ENCODE results near the gene HDAC11.
"Not testable (repeated sequence)": the region's sequence is repeated elsewhere in the genome, so short reads cannot be mapped to it uniquely, and the experiment has no call there.

HDAC11 gene

DNA sequence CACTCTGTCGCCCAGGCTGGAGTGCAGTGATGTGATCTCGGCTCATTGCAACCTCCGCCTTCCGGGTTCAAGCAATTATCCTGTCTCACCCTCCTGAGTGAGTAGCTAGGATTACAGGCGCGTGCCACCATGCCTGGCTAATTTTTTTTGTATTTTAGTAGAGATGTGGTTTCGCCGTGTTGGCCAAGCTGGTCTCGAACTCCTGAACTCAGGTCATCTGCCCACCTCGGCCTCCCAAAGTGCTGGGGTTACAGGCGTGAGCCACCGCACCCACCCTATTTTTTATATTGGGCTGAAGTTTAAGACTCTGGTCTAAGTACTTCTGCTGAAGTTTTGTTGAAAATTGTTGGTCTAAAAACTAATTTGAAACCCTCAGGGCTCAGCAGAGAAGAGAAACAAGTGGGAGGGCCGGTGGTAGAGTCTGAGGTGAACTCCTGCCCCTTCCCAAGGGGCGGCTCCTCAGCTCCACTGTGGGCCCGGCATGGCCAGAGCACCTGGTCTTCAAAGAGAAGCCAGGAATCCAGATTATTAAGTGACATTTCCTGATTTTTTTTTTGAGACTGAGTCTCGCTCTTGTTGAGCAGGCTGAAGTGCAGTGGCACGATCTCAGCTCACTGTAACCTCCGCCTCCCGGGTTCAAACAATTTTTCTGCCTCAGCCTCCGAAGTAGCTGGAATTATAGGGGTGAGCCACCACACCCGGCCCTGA, 4.0 kb downstream of the HDAC11 start:
- TF ChIP-seq, protein P1, sequence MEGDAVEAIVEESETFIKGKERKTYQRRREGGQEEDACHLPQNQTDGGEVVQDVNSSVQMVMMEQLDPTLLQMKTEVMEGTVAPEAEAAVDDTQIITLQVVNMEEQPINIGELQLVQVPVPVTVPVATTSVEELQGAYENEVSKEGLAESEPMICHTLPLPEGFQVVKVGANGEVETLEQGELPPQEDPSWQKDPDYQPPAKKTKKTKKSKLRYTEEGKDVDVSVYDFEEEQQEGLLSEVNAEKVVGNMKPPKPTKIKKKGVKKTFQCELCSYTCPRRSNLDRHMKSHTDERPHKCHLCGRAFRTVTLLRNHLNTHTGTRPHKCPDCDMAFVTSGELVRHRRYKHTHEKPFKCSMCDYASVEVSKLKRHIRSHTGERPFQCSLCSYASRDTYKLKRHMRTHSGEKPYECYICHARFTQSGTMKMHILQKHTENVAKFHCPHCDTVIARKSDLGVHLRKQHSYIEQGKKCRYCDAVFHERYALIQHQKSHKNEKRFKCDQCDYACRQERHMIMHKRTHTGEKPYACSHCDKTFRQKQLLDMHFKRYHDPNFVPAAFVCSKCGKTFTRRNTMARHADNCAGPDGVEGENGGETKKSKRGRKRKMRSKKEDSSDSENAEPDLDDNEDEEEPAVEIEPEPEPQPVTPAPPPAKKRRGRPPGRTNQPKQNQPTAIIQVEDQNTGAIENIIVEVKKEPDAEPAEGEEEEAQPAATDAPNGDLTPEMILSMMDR (IDR thresholded peaks at IDR 0.05; ENCODE audit: control extremely low read depth, extremely low read depth, low read depth, missing control alignments) = no peak
- DNase-seq (ENCODE audit: extremely low spot score) = no peak
- ChIA-PET CTCF (interaction anchor here (1.4 to 5.8 kb wide), 5 partner anchors 10 to 165 kb away, joined by 4 to 31 read pairs (median 5); no protein-coding TSS in a partner anchor), POLR2A (no interaction called here)

DNA sequence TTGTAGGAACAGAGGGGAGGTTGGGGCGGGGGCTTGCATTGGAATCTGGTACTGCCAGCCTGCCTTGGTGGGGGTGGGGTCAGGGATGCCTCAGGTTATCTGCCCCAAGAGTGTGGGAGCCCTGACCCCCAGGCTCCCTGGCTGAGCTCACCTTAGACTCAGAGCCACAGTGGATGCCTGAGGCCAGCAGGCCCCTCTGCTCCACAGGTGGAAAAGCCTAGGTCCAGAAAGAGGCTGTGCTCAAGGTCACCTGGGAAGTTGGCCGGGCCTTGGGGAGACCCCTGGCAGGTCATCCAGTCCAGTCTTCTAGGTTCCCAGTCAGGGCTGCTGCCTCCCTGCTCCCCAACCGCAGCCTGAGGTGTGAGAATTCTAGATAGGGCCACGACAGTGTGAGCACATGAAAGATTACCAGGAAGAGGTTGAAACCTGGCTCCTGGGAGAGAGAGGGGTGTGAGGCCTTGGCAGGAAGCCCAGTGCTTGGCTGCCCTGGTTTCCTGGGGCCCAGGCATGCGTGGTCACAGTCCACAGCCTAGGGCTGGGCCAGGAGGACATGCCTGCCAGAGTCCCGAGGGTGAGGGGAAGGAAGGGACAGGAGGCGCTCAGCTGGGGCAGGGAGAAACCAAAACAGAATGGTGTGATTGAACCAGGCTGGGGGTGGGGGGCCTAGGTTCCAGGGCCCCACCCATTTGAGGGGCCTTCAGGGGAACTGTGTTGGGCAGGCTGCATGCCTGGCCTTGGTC, 4.9 kb downstream of the HDAC11 start:
- ChIA-PET POLR2A (interaction anchor here (0.7 kb wide), 1 partner anchor 524 kb away, joined by 3 read pairs; no protein-coding TSS in a partner anchor), CTCF (interaction anchor here (1.5 to 3.8 kb wide), 3 partner anchors 11 to 164 kb away, joined by 4 to 19 read pairs (median 7); no protein-coding TSS in a partner anchor)
- TF ChIP-seq, protein P1 (IDR thresholded peaks at IDR 0.05; ENCODE audit: control extremely low read depth, extremely low read depth, low read depth, missing control alignments) = no peak
- DNase-seq (ENCODE audit: extremely low spot score) = no peak

DNA sequence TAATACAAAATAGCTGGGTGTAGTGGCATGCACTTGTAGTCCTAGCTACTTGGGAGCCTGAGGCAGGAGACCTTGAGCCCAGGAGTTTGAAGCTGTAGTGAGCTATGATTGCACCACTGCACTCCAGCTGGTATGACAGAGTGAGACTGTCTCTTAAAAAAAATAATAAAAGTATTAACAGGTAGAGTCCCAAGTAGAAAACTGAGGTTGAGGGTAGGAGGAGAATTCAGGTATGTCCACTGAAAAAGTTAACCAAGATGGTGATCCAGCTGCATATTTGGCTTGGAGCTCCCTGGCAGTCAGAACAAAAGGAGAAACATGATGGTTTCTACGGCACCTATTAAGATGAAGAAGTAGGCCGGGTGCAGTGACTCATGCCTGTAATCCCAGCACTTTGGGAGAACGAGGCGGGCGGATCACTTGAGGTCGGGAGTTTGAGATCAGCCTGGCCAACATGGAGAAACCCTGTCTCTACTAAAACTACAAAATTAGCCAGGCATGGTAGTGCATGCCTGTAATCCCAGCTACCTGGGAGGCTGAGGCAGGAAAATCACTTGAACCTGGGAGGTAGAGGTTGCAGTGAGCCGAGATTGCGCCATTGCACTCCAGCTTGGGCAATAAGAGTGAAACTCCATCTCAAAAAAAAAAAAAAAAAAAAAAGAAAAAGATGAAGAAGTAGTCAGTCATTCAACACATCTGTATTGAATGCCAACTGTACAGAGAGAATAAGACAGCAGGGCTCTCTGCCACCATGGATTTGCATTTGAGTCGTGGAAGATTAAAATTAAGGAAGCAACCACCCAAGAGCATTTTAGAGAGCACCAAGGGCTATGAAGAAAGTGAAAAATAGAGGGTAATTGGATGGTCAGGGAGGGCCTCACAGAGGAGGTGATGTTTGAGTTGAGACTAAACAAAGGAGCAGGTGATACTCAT, 5.8 kb downstream of the HDAC11 start:
- not testable (repeated sequence) for DNase-seq (ENCODE audit: extremely low spot score)
- ChIA-PET POLR2A (interaction anchor here (0.7 kb wide), 1 partner anchor 525 kb away, joined by 3 read pairs; no protein-coding TSS in a partner anchor), CTCF (interaction anchor here (1.1 to 3.8 kb wide), 3 partner anchors 10 to 163 kb away, joined by 3 to 19 read pairs (median 7); no protein-coding TSS in a partner anchor)

DNA sequence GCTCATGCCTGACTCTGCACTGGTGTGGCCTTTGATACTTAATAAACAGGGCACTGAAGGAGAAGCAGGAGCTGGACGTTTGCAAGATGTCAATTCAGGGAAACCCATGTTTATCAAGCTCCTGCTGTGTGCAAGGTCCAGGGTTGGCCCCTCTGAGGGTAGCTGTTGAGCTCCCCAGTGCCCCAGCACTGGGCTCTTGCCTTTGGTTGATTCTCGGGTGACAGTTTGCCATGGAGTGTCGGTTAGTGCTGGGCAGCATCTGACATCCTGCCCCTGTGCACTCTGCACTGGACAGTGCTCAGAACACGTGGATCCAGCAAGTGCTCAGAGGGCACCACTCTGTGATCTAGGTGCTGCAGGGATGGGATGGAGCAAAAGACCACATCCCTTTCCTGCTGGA, 7.3 kb downstream of the HDAC11 start:
- ChIA-PET POLR2A (no interaction called here), CTCF (interaction anchor here (0.8 to 3.8 kb wide), 5 partner anchors 9 to 162 kb away, joined by 3 to 19 read pairs (median 3); no protein-coding TSS in a partner anchor)
- DNase-seq (ENCODE audit: extremely low spot score) = no peak
- TF ChIP-seq, protein P1 (IDR thresholded peaks at IDR 0.05; ENCODE audit: control extremely low read depth, extremely low read depth, low read depth, missing control alignments) = no peak

DNA sequence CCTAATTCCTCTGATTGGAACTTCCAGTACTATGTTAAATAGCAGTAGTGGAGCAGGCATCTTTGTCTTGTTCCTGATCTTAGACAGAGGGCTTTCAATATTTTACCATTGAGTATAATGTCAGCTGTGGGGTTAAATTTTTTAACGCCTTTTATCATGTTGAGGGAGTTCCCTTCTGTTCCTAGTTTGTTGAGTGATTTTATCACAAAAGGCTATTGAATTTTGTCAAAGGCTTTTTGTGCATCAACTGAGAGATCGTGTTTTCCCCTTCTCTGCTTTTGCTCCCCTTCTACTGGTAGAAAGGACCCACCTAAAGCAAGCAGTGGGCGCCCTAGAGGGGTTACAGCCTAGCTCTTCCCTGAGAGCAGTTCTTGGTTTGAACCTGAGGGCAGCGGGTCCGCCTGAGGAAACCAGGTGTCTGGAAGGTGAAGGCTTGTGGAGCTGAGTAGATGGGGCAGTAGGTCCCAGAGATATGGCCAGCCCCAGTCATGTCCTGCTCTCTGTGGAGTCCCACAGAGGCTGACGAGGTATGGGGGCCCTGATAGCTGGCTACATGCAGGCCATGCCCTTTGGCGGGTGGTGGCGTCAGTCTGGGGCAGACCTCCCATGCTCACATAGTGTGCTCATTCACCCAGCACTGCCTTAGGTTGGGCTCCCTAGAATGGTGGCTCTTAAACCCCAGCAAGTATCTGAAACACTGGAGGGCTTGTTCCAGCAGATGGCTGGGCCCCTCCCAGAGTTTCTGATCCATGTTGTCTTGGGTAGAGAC, 11.3 kb downstream of the HDAC11 start:
- TF ChIP-seq, protein P1 (IDR thresholded peaks at IDR 0.05; ENCODE audit: control extremely low read depth, extremely low read depth, low read depth, missing control alignments) = no peak
- DNase-seq (ENCODE audit: extremely low spot score) = no peak
- ChIA-PET CTCF (interaction anchor here (1.2 to 2.8 kb wide), 3 partner anchors 9 to 158 kb away, joined by 3 to 21 read pairs (median 6); no protein-coding TSS in a partner anchor), POLR2A (no interaction called here)

DNA sequence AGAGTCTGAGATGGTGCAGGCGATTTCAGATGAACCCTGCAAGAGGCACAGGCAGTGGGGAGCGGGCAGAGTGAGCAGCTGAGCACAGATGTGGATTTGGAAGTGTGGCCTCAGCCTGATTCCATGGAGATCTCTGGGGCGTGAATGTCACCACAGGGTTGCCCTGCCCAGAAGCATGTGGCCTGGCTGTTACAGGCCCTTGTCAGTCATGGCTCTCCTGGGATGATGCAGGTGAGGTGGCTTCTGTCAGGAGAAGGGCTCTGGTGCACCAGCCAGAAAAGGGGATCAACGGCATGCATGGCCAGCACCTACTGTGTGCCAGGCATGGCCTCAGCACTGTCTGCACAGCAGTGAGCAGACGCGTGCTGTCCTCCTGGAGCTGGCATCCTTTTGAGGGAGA, 11.9 kb downstream of the HDAC11 start:
- DNase-seq (ENCODE audit: extremely low spot score) = no peak
- ChIA-PET POLR2A (no interaction called here), CTCF (interaction anchor here (1.8 to 2.8 kb wide), 2 partner anchors 8 to 157 kb away, joined by 6 to 21 read pairs; no protein-coding TSS in a partner anchor)
- TF ChIP-seq, protein P1 (IDR thresholded peaks at IDR 0.05; ENCODE audit: control extremely low read depth, extremely low read depth, low read depth, missing control alignments) = no peak

Measured in GM10248 (cell line).